Activated CD4-positive, CD25-positive, alpha-beta regulatory T cell treated with anti-CD3 and anti-CD28 coated beads, Interleukin-2, amount 50 U/mL, for 24 hours (primary cell): ENCODE data around the gene SLC19A1.

Source experiments
- ATAC-seq, 2 donors: fragments of 150-1000 bp; cut with Tn5 transposase; one replicate each; pipeline ENCODE4 v1.10.0; 2021; ENCODE audit warnings: mild to moderate bottlenecking in 1 of 2, moderate library complexity in 1 of 2

SLC19A1 gene

DNA sequence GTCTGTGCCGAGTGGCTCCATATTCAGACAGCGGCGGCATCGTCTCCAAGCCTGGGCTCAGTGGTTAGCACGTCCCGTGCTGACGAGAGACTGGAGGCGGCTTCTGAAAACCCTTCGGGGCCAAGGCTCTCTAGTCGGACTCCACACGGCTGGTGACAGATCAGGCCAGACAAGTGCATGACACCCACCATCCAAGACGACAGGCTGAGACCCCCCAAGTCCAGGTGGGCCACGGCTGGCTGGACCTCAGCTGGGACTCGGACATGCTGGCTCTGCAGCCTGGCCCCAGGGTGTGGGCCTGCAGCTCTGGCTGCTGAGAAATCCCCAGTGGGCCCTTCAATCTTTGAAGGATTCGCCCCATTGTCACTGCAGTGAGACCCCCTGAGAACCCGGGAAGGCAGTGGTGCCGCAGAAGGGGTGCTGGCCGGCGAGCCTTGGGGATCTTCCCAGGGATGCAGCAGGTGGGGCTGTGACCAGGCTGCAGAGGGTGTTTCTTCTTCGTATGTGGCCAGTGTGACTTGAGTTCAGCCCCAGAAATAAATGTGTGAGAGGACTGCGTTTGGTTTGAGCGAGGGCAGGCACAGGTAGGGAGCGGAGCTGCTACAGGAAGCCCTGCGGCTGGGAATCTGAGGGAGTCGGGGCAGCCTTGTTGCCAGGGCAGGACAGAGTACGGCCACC, 15.9 kb upstream of the SLC19A1 start:
- no peak for ATAC-seq

GRCh38 chr21:45557616-45558043, 15.4 kb upstream of the SLC19A1 start:
- no peak for ATAC-seq

GRCh38 chr21:45556645-45557615, 14.7 kb upstream of the SLC19A1 start:
- ATAC-seq, result no peak

GRCh38 chr21:45556302-45556644, 14.0 kb upstream of the SLC19A1 start:
- ATAC-seq, result no peak

DNA sequence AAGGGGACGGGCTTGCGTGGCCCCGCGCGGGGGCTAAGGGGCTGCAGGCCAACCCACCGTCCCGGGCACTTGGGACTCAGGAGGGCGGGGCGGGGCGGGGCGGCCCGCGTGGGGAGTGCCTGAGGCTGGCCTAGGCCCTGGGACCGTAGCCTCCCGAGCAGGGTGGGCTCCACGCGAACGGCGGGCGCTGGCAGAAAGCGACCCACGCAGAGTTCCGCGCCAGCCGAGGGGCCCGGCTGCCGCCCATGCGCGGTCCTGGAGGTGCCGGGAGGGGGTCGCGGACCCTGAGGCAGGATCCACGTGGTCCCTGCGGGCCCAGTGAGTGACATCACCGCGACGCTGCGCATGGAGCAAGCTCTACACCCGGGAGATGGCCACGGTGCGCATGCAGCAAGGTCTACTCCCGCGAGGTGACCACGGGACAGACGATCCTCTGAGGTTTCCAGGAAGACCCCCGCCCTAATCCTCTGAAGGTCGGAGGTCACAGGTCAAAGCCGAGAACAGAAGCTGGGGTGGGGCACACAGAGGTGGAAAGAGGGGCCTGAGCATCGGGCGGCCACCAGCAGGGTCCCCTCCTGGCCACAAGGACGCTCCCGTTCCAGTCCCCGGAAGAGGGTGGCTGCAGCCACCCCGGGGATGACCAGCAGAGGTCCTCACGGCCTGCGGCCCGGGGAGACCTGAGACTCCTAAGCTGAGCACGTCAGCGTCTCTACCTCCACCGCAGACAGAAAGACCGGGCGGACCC, 13.5 kb upstream of the SLC19A1 start:
- peak; percentile 42 to 57 for ATAC-seq

GRCh38 chr21:45555251-45555556, 13.0 kb upstream of the SLC19A1 start:
- ATAC-seq, result no peak

DNA sequence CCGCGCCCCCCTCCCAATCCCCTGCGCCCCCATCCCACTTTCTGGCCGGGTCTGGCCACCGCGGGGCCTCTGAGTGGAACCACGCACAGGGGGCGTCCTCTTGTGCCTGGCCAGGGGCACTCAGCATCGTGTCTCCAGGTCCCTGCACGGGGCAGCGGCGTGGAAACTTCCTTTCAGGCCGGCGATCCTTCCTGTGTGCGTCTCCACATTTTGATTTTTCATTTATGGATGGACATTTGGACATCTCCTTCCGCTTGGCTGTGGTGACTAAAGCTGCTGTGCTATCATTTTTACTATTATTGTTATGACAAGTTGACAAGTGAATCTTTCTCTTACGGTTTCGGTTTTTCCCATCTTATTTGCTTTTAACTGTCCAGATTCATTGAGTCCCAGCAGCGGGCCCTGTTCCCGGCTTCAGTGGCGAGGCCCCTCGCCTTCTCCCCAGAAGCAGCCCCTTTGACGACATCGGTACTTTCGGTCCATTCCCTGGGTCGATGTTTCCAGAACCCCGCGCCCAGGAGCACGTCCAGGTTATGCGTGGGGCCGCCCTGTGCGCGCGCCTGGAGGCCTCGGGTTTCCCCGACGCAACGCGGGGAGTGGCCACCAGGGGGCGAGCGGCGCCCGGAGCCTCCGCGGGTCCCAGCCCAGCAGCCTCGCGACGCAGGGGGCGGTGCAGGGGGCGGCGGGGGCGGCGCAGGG, 12.4 kb upstream of the SLC19A1 start:
- peak; percentile 63 to 67 for ATAC-seq

DNA sequence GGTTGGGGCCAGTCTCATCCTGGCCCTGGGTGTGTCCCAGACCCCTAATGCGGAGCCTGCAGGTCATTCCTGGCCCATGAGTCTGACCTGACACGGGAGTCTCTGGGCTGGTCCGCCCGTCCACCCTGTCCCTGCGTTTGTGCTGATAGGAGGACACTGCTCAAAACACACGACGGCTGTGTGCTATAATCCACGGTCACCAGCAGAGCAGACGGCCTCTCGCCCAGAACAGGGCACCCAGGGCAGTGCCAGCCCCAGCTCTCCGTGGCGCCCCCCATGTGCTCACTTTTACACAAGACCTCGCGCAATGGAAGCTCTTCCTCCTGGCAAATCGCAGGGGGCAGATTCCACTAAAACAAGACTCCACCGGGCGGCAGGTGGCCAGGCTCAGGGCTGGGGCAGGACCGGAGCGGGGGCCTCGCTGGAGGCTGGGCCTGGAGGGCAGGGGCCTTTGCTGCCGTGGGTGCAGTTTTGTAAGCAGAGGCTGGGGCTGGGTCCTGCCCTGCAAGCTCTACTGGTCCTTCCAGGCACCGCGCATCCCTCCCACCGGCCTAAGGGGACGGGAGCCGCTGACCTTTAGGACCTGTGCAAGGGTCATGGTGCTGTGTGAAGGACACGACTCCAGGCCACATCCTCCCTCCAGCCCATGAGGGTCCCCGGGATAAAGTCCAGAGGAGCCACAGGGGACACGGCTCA, 10.6 kb upstream of the SLC19A1 start:
- no peak for ATAC-seq

GRCh38 chr21:45551783-45552695, 9.8 kb upstream of the SLC19A1 start:
- ATAC-seq, result no peak

- peak; percentile 66 to 77 for ATAC-seq
Measured at GRCh38 chr21:45551316-45551715, 9.1 kb upstream of the SLC19A1 start.

DNA sequence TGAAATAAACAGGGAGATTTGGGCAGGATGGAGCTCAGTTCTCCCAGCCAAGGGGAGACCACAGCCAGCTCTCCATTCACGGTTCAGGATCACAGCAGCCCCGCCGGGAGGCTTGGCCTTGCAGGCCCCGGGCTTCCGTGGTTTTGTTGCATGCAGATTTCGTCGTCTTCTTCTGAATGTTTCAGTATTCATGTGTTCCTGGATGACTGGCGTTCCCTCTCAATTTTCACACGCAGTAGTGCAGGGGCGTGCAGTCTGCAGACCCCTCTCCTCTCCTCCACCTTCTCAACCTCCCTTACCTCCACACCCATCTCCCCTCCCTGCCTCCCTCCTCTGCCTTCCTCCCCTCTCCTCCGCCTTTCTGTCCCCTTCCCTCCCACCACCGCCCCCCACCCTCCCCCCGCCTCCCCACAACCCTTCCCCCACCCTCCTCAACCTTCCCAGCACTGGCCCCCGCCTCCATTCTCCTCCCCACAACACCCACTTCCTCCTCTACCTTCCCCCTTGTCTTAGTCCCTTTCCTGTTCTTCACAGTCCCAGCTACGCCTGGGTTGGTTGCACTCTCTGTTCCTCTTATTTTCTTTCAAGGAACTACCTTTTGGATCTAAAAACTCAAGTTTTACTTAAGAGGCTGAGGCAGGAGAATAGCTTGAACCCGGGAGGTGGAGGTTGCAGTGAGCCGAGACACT, 8.4 kb upstream of the SLC19A1 start:
- ATAC-seq, result peak in 1 of 2 donors; percentile 4

GRCh38 chr21:45549626-45550463, 7.6 kb upstream of the SLC19A1 start:
- no peak for ATAC-seq

GRCh38 chr21:45548711-45549491, 6.7 kb upstream of the SLC19A1 start:
- no peak for ATAC-seq

DNA sequence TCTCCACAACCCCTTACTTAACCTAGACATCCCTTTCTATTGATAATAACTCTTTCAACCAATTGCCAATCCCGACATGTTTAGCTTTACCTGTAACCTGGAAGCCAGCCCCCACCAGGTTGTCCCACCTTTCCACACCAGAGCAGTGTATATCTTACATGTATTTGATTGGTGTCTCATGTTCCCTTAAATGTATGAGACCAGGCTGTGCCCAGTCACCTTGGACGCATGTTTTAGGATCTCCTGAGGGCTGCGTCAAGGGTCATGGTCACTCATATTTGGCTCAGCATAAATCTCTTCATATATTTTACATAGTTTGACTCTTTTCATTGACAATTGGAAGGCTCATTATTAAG, 5.3 kb upstream of the SLC19A1 start:
- ATAC-seq, result no peak

DNA sequence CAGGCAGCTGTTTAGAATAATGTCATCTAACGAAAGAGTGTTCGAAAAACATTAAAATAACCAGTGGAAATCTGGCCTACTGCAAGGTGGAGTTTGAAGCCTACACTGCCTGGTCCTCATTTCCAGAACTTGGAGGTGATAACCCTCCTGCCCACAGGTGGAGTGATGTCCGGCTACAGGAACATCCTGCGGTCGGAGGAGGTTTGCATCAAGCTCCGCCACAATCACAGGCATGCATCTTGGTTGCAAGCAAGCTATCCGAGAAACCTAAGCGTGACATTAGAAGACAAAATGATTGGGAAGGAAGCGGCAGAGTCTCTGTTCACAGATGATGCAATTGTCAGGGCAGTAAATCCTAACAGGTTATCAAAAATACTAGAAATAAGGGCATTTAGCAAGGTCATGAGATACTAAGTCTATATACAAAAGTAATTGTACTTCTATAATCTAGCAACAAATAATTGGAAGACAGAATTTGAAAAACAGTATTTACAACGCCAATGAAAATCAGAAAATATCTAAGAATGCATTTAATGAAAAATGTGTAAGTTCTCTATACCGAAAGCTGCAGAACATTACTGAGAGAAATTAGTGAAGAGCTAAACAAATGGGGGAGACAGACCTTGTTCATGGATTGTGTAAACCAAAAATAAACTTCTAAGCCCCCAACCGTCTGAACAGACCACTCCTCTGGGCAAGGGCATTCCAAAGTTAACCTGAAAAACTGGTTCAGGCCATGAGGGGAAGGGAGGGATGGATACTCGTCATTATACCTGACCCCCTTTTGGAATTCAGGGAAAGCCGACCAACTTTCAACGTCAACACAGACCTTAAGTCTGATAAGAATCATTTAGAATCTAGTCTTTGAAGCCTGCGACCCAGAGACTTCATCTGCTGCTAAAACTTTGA, 4.7 kb upstream of the SLC19A1 start:
- no peak for ATAC-seq

DNA sequence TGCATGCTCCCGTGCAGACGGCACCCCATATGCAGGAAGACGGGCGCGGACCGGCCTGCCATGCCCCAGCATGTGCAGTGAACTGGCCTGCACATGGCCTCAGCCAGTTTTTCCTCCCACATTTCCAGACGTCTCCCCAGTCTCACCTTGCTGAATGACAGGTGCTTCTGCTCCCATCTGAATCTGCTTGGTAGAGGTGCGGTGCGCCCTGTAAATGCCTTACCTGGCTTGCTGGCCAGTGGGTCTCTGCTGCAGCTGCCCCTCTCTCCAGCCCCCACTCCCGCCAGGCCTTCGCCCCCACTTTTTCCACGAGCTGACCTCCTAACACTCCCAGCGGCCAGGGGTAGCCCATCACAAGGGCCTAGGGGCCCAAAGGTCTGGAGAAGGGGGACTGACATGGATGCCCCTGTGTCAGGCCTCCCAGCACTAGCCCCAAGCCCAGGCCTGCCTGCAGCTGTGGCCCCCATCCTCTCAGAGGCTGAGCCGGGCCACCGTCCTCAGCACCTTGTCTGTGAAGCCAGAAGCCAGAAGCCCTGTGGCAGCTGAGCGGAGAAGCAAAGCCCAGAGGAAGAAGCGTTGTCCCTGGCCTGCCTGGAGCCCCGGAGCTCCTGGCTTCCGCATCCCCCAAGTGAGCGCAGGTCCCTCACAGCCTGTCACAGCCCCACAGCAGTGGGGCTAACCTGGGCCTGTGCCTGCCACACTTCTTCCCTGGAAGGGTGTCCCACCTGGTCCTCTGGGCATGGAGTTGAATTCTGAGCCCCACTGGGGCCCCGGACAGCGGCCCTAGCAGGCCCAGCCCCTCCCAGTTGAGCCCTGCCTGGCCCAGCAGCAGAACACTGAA, 3.7 kb upstream of the SLC19A1 start:
- no peak for ATAC-seq

DNA sequence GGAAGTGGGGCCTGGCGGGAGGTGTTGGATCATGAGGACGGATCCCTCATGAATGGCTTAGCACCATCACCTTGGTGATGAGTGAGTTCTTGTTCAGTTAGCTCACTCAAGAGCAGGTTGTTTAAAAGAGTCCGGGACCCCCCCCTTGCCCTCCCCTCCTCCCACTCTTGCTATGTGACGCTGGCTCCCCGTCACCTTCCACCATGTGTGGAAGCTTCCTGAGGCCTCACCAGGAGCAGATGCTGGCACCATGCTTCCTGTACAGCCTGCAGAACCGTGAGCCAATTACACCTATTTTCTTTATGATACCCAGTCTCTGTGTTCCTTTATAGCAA, 3.0 kb upstream of the SLC19A1 start:
- no peak for ATAC-seq
